Measurements from ENCODE around the gene POC1A. TPM values are rescaled to one million over a fixed set of nuclear protein-coding genes. Genes with fewer than 3 reads are reported as not detected.

POC1A gene
- total and polyA plus RNA-seq, 9 of the 15 experiments (the other 6 are each of a cell fraction or from before 2014, with no cell fraction given), result 7.2 to 17.5 (median 12.1) TPM

DNA sequence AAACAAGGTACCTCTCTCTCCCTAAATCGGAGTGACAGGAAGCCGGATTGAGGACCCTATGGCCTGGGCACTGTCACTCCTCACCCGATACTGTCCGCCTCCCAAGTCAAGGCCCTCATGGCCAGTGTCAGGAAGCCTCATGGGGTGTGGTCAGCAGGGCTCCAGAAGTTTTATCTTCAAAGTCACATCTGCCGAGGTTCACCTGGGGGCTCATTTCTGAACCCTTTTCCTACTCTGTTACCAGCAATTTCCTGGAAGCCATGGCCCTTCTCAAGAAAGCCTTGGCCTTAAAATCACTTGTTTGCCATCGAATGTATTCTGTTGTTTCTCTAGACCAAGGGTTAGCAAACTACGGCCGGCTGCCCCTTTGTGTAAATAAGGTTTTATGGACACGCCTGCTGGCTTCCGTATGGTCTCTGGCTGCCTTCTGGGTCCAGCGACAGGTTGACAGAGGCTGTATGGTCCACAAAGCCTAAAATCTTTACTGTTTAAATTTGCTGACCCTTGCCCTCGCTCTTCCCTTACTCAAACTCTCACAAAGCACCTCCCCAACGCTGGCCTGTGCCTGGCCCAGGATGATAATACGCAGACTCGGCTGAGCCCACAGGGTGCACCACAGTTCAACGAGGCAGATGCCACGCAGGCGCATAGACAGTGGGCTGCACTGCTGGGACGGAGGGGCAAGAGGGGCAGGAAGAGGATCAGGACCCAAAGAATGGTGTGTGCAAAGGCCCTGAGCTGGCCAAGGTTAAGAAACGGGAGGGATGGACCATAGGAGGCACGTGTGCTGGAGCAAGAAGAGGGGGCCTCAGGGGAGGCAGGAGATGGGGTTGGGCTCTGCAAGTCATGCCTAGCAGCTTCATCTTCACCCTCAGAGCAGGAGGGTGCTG, 73.1 kb downstream of the POC1A start (continued):
- TF ChIP-seq, protein P1, sequence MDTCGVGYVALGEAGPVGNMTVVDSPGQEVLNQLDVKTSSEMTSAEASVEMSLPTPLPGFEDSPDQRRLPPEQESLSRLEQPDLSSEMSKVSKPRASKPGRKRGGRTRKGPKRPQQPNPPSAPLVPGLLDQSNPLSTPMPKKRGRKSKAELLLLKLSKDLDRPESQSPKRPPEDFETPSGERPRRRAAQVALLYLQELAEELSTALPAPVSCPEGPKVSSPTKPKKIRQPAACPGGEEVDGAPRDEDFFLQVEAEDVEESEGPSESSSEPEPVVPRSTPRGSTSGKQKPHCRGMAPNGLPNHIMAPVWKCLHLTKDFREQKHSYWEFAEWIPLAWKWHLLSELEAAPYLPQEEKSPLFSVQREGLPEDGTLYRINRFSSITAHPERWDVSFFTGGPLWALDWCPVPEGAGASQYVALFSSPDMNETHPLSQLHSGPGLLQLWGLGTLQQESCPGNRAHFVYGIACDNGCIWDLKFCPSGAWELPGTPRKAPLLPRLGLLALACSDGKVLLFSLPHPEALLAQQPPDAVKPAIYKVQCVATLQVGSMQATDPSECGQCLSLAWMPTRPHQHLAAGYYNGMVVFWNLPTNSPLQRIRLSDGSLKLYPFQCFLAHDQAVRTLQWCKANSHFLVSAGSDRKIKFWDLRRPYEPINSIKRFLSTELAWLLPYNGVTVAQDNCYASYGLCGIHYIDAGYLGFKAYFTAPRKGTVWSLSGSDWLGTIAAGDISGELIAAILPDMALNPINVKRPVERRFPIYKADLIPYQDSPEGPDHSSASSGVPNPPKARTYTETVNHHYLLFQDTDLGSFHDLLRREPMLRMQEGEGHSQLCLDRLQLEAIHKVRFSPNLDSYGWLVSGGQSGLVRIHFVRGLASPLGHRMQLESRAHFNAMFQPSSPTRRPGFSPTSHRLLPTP (IDR thresholded peaks at IDR 0.05; ENCODE audit: borderline replicate concordance, extremely low read depth, insufficient read length), result no peak
- TF ChIP-seq, protein P2, sequence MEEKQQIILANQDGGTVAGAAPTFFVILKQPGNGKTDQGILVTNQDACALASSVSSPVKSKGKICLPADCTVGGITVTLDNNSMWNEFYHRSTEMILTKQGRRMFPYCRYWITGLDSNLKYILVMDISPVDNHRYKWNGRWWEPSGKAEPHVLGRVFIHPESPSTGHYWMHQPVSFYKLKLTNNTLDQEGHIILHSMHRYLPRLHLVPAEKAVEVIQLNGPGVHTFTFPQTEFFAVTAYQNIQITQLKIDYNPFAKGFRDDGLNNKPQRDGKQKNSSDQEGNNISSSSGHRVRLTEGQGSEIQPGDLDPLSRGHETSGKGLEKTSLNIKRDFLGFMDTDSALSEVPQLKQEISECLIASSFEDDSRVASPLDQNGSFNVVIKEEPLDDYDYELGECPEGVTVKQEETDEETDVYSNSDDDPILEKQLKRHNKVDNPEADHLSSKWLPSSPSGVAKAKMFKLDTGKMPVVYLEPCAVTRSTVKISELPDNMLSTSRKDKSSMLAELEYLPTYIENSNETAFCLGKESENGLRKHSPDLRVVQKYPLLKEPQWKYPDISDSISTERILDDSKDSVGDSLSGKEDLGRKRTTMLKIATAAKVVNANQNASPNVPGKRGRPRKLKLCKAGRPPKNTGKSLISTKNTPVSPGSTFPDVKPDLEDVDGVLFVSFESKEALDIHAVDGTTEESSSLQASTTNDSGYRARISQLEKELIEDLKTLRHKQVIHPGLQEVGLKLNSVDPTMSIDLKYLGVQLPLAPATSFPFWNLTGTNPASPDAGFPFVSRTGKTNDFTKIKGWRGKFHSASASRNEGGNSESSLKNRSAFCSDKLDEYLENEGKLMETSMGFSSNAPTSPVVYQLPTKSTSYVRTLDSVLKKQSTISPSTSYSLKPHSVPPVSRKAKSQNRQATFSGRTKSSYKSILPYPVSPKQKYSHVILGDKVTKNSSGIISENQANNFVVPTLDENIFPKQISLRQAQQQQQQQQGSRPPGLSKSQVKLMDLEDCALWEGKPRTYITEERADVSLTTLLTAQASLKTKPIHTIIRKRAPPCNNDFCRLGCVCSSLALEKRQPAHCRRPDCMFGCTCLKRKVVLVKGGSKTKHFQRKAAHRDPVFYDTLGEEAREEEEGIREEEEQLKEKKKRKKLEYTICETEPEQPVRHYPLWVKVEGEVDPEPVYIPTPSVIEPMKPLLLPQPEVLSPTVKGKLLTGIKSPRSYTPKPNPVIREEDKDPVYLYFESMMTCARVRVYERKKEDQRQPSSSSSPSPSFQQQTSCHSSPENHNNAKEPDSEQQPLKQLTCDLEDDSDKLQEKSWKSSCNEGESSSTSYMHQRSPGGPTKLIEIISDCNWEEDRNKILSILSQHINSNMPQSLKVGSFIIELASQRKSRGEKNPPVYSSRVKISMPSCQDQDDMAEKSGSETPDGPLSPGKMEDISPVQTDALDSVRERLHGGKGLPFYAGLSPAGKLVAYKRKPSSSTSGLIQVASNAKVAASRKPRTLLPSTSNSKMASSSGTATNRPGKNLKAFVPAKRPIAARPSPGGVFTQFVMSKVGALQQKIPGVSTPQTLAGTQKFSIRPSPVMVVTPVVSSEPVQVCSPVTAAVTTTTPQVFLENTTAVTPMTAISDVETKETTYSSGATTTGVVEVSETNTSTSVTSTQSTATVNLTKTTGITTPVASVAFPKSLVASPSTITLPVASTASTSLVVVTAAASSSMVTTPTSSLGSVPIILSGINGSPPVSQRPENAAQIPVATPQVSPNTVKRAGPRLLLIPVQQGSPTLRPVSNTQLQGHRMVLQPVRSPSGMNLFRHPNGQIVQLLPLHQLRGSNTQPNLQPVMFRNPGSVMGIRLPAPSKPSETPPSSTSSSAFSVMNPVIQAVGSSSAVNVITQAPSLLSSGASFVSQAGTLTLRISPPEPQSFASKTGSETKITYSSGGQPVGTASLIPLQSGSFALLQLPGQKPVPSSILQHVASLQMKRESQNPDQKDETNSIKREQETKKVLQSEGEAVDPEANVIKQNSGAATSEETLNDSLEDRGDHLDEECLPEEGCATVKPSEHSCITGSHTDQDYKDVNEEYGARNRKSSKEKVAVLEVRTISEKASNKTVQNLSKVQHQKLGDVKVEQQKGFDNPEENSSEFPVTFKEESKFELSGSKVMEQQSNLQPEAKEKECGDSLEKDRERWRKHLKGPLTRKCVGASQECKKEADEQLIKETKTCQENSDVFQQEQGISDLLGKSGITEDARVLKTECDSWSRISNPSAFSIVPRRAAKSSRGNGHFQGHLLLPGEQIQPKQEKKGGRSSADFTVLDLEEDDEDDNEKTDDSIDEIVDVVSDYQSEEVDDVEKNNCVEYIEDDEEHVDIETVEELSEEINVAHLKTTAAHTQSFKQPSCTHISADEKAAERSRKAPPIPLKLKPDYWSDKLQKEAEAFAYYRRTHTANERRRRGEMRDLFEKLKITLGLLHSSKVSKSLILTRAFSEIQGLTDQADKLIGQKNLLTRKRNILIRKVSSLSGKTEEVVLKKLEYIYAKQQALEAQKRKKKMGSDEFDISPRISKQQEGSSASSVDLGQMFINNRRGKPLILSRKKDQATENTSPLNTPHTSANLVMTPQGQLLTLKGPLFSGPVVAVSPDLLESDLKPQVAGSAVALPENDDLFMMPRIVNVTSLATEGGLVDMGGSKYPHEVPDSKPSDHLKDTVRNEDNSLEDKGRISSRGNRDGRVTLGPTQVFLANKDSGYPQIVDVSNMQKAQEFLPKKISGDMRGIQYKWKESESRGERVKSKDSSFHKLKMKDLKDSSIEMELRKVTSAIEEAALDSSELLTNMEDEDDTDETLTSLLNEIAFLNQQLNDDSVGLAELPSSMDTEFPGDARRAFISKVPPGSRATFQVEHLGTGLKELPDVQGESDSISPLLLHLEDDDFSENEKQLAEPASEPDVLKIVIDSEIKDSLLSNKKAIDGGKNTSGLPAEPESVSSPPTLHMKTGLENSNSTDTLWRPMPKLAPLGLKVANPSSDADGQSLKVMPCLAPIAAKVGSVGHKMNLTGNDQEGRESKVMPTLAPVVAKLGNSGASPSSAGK (IDR thresholded peaks at IDR 0.05), result peak; percentile 78
- peak in 1 of 2 experiments; percentile 37; a peak in 1 of 4 replicates for TF ChIP-seq MAZ (CRISPR knock-in tag; conservative IDR thresholded peaks at IDR 0.05 in 1 of 2, IDR thresholded peaks at IDR 0.05 in 1 of 2)
- TF ChIP-seq SMAD4 (CRISPR knock-in tag; conservative IDR thresholded peaks at IDR 0.05), result peak; percentile 37
- TF ChIP-seq GABPB1 (CRISPR knock-in tag; IDR thresholded peaks at IDR 0.05), result no peak
- no peak for TF ChIP-seq KLF13 (tag; IDR thresholded peaks at IDR 0.05; ENCODE audit: borderline replicate concordance, low read depth)
- no peak for TF ChIP-seq IFI16 (CRISPR knock-in tag; IDR thresholded peaks at IDR 0.05)
- TF ChIP-seq BRD9 (IDR thresholded peaks at IDR 0.05; ENCODE audit: low read depth, partially characterized antibody), result no peak
- TF ChIP-seq JUN (IDR thresholded peaks at IDR 0.05; ENCODE audit: borderline replicate concordance, low read depth, low read length), result no peak
- TF ChIP-seq JUN (CRISPR knock-in tag; IDR thresholded peaks at IDR 0.05; ENCODE audit: borderline replicate concordance), result no peak
- TF ChIP-seq ZEB2 (IDR thresholded peaks at IDR 0.05), result peak; percentile 59; the same call in 1 of the 2 replicates

All from K562 (cell line).